HG03571 (cell line): ENCODE results near the gene ZNF22.
A peak's percentile ranks its signal among the peaks of the same experiment; 100 is the strongest.
"Not testable (repeated sequence)": the region's sequence is repeated elsewhere in the genome, so short reads cannot be mapped to it uniquely, and the experiment has no call there.

Source experiments
- ATAC-seq: cut with Tn5 transposase; IDR thresholded peaks from one replicate; pipeline ENCODE4 v1.9.1; 2021; ENCODE audit not compliant: unreplicated experiment

ZNF22 gene

DNA sequence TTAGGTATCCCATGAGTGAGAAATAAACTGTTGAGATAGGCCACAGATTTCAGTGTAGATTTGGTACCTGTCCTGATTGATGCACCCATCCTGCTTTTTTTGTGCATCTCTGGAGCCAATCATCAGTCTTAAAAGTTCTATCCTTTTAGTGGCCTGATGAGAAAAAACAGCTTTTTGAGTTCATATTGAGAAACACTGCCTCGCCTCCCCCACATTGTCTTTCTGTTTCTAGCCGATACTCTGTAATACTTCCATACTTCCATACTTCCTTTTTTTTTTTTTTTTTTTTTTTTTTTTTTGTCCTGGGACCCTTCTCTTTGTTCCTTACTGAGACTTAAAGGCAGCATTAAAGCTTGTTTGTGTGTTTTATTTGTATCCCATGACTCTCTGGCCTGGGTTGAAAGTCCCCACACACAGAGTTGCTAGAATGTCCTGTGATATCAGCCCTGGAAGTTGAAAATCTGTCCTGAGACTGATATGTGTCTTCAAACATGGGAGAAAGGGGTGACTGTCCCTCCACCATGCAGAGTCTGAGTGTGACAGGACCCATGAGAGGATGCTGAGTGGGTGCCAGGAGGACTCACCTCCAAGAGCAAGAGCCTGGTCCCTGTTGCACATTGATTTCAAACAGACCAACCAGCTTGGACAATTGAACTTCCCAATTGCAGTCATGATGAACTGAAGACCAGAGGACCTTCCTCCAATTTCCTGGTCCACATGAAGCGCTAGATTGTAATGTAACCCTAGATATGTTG lies 5.7 kb downstream of the ZNF22 start:
- ATAC-seq = no peak

DNA sequence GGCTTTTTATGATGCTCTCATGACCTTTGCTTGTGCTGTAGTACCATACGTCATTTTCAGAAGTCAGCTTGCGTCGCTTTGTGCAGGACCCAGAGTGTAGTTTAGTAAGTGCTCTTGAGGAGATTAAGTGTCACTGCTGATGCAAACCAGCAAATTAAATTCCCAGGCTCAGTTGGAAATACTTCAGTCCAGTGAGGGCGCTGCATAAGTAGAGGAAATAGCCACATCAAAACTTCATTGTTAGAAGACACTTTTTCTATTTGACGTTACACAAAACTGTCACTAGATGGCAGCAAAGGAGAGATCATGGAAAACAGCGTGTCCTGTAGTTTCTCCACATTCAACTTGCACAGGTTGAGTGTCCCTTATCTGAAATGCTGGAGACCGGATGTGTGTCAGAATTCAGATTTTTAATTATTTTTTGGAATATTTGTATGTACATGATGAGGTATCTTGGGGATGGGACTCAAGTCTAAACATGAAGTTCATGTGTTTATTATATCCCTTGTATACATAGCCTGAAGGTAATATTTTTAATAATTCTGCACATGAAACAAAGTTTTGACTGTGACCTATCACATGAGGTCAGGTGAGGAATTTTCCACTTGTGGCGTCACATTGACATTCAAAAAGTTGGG lies 7.9 kb downstream of the ZNF22 start:
- ATAC-seq = peak; percentile 90

DNA sequence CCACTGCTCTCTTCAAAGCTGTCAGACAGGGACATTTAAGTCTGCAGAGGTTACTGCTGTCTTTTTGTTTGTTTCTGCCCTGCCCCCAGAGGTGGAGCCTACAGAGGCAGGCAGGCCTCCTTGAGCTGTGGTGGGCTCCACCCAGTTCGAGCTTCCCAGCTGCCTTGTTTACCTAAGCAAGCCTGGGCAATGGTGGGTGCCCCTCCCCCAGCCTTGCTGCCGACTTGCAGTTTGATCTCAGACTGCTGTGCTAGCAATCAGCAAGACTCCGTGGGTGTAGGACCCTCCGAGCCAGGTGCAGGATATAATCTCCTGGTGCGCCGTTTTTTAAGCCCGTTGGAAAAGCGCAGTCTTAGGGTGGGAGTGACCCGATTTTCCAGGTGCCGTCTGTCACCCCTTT lies 13.8 kb downstream of the ZNF22 start:
- not testable (repeated sequence) for ATAC-seq

DNA sequence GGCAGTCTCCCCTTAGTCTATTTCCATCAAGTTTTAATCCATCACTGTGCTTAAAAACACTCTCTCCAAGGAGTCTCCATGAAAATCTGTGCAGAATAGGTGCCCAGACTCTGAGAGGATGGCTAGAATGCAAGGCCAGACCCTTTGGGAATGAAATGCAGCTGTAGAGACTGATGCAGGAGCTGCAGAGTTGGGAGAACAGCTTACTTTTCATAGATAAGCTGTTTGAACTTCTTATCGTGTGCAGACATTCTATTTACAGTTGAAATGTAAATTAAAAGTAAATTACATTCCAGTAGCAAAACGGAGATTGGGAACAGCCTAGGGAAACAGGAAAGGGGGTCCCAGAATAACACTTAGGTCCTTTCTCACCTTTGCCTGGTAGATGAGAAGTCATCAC lies 14.9 kb downstream of the ZNF22 start:
- ATAC-seq = no peak

DNA sequence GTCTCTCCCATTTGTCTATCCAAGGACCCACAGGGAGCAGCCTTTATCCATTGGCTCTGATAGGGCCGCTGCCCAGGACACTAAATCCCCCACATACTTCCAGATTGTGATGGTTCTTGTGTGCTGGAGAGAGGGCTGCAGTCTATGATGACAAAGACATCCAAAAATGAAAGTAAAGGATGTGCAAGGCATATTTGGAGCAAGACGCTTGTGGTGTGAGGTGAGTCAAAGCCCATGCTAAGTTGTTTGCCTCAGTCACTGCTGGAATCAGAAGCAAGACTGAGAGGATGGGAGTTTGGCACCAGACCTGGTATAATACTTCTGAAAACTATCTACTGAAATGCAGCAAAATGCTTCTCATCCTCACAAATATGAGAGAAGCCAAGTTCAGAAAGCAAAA lies 22.7 kb downstream of the ZNF22 start:
- no peak for ATAC-seq

DNA sequence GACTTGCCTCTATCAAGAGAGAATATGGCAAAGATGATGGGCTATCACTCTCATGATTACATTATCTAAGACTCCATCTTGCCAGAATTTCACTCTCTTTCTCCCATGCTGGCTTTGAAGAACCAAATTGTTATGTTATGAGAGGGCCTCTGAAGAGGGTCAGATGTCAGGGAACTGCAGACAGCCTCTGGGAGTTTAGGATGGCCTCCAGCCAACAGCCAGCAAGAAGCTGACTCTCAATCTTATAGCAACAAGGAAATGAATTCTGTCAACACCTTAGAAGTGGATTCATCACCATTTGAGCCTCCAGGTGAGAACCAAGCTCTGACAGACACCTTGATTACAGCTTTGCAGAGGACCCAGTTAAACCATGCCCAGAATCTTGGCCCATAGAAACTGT lies 33.6 kb downstream of the ZNF22 start:
- ATAC-seq = no peak

DNA sequence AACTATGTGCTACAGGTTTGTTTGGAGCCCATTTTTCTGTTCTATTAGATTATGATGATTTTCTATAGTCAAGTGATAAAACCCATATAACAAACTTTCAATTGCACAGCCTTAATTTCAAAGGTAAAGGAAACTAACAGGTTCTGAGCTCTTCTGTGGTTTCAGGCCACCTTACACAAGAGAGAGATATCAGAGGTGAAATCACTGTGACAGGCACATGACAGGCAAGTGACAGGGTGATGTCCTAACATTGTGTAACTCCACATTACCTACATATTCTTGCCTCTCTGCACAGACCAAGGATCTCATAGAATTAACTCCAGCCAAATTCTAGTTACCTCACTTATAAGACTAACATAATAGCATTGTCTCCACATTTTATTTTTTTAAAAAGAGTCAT lies 35.0 kb downstream of the ZNF22 start:
- no peak for ATAC-seq

DNA sequence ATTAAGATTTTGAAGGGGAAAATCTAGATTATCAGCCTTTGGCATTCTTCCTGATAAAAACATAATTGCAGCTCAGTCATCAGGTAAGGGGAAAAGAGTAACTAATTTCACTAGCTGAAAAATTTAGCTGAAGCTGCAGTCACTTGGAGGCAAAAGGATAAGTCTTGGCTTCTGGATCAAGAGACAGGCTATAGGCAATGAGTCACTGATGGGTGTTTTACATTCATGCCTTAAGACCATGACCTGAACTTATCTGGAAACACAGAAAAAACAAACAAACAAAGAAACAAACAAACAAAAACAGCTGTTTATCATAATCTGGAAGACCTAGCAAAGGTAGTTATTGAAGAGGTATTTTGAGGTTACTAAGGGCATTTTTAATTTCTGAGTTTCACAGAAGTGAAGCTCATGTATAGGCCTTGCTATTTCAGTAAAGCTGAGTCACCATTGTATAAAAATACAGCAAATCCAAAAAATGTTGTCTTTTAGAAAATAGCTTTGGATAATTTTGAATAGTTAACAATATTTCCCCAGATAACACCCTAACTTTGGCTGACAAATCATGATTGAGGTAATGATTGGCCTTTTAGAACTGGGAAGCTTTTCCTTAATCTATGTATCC lies 40.3 kb downstream of the ZNF22 start:
- no peak for ATAC-seq

DNA sequence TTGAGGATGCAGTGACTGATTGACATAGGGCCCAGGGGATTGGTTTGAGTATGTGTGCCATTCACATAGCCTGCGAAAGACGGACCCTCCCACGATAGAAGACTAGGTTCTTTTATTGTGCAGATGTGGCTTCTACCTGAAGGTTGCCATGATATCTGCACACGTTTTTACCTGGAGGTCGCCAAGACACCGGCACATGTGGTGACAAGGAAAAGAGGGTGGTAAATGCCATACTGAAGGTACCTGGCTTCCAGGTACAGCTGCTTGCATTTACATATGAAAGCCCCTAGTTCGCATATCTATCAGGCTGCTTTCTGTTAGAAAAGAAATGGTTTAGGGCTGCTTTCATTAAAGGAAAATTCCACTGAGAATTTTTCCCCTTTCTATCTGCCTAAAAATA lies 43.6 kb downstream of the ZNF22 start:
- no peak for ATAC-seq

DNA sequence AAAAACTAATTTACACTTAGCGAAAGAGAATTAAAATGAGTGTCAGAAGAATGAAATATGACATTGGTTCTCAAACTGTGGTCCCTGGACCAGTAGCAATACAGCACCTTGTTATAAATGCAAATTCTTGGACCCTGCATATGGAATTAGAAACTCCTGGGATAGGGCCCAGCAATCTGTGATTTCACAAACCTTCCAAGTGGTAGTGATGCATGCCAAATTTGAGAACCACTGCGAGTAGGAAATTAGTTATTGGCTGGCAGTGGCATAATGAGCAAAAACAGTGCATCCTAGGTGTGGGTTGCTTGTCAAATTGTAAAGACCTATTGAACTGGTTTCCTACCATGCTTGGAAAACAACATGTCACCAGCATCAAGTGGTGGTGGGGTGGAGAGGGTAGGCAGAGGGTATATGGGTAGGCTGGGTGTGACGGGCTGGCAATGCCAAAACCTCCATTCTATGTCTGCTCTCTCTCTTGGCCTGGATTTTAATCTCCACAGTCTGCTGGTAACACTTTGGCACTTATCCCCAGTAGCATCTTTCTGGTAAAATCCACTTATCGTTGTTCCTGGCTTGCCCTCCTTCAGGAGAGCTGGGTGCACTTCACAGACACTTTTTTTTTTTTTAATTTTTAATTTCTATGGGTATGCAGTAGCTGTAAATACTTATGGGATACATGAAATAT lies 50.0 kb downstream of the ZNF22 start:
- ATAC-seq = no peak

DNA sequence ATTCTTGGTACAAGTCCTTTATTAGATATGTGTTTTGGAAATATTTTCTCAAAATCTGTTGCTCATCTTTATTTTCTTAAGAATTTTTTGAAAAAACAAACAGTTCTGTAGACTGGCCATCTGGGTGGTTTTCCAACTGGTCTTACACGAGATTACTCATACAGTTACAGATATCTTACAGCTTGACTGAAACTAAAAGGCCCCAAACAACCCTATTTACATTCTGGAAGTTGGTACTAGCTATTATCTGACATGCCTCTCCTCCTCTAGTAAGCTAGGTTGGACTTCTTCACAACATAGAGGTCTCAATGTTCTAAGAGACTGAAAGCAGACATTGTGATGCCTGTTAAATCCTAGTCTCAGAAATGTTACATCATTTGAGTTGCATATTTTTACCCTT lies 52.0 kb downstream of the ZNF22 start:
- ATAC-seq = no peak

DNA sequence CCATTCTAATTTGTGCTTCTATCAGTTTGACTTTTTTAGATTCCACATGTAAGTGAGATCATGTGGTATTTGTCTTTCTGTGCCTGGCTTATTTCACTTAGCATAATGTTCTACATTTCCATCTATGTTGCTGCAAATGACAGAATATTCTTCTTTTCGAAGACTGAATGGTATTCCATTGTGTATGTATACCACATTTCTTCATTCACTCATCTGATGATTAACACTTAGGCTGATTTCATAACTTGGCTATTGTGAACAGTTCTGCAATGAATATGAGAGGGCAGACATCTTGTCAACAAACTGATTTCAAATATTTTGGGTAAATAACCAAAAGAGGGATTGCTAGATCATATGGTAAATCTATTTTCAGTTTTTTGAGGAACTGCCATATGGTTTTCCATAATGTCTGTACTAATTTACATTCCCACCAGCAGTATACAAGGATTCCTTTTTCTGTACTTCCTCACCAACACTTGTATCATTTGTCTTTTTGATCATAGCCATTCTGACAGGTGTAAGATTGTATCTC lies 52.9 kb downstream of the ZNF22 start:
- ATAC-seq = no peak
